GM06990 (cell line): ENCODE measurements around the gene IPPK.

Source experiments
- DNase-seq: peaks from one replicate; pipeline ENCODE4 v3.0.0-alpha.2; 2011; ENCODE audit not compliant: insufficient read length; ENCODE audit errors: extremely low read depth
- H3K27me3 ChIP-seq: replicated peaks from 2 replicates; pipeline ENCODE4 v1.6.0; 2011; ENCODE audit warnings: low read length; ENCODE audit not compliant: control insufficient read depth, insufficient read depth
- H3K36me3 ChIP-seq: 2 replicates; pipeline ENCODE4 v1.5.1; 2011; ENCODE audit warnings: low read length; ENCODE audit not compliant: control insufficient read depth, insufficient read depth
- H3K4me3 ChIP-seq: replicated peaks from 2 replicates; pipeline ENCODE4 v1.5.1; 2011; ENCODE audit warnings: low read depth, mild to moderate bottlenecking, control low read depth, low read length
- TF ChIP-seq, protein P1 (sequence below): IDR thresholded peaks from 2 replicates; pipeline ENCODE4 v1.5.1; 2011; ENCODE audit warnings: low read length, control low read depth, mild to moderate bottlenecking, inconsistent platforms; ENCODE audit not compliant: insufficient read depth, poor library complexity, severe bottlenecking

The IPPK gene

DNA sequence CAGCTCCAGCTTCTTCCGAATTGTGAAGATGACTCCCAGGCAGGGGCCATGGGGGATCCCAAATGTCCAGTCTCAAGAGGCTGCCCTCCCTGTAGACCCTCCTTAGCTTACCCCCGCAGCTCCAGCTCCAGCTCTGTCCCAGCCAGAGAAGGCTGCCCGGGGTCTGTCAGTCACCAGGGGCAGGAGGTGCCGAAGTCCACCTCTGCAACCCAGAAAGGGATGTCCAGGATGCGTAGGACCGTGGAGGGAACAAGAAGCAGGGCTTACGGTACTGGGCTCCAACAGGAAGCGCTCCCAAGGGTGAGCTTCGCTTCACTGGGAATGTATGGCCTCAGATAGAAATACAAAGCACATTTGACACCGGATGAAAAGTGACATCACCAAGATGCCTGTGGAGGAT, 6.0 kb downstream of the IPPK start:
- TF ChIP-seq, protein P1, sequence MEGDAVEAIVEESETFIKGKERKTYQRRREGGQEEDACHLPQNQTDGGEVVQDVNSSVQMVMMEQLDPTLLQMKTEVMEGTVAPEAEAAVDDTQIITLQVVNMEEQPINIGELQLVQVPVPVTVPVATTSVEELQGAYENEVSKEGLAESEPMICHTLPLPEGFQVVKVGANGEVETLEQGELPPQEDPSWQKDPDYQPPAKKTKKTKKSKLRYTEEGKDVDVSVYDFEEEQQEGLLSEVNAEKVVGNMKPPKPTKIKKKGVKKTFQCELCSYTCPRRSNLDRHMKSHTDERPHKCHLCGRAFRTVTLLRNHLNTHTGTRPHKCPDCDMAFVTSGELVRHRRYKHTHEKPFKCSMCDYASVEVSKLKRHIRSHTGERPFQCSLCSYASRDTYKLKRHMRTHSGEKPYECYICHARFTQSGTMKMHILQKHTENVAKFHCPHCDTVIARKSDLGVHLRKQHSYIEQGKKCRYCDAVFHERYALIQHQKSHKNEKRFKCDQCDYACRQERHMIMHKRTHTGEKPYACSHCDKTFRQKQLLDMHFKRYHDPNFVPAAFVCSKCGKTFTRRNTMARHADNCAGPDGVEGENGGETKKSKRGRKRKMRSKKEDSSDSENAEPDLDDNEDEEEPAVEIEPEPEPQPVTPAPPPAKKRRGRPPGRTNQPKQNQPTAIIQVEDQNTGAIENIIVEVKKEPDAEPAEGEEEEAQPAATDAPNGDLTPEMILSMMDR, result no peak
- Histone ChIP-seq H3K36me3 (peaks cover 13% of the 10 kb centered on the region), H3K27me3 (no peaks in the 10 kb centered on the region), H3K4me3 (no peak overlapping the region)
- DNase-seq, result no peak

DNA sequence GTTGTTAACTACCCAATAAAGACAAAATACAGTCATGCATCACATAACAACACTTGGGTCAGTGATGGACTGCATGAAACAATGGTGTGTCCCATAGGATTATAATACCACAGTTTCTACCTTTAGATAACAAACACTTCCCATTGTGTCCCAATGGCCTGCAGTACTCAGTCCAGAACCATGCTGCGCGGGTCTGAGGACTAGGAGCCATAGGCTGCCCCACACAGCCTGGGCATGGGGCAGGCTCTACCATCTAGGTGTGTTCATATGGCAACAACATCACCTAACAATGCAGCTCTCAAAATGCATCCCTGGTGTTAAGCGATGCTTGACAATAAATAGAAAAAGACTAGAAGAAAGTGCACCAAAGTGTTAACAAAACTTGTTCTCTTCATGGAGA, 6.8 kb downstream of the IPPK start:
- Histone ChIP-seq H3K4me3 (no peak overlapping the region), H3K27me3 (no peaks in the 10 kb centered on the region), H3K36me3 (peaks cover 16% of the 10 kb centered on the region)
- no peak for DNase-seq
- TF ChIP-seq, protein P1, result no peak

DNA sequence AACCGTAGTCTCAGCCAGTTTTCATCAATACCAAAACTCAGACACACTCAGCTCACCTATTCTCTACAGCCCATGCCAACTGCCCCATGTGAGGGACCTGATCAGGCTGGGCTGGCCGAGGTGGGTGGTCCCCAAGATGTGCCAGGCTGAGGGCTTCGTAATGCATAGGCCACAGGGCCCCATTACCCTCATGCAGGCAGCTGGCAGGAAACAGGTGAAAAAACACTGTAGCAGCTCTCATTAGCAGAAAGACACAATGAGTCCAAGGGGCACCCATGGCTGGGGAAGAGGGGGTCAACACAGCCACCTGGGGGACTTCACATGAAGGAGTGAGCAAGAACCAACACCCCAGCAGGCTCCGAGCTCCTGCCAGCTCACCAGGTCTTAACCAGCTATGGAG, 8.2 kb downstream of the IPPK start:
- Histone ChIP-seq H3K27me3 (no peaks in the 10 kb centered on the region), H3K4me3 (no peak overlapping the region), H3K36me3 (peaks cover 19% of the 10 kb centered on the region)
- no peak for DNase-seq
- TF ChIP-seq, protein P1, result no peak

DNA sequence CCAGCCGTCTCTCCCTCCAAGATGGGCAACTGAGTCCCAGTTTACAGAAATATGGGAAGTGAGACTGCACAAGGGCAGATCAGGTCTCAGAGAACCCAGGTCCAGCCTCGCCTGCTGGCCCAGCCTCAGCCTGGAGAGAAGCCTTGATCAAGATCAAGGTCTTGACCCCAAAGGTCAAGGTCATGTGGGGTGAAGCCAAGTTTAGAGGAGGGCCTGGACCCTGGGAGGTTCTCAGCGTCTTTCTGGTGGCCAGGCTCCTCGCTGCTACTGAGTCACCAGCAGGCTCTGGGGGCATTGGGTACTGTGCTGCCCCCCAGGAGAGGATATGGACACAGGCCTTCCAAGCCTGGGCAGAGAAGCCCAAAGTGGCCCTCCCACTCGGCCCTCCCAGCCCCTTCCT, 8.8 kb downstream of the IPPK start:
- TF ChIP-seq, protein P1, result no peak
- DNase-seq, result no peak
- Histone ChIP-seq H3K4me3 (no peak overlapping the region), H3K36me3 (peaks cover 14% of the 10 kb centered on the region), H3K27me3 (no peaks in the 10 kb centered on the region)

DNA sequence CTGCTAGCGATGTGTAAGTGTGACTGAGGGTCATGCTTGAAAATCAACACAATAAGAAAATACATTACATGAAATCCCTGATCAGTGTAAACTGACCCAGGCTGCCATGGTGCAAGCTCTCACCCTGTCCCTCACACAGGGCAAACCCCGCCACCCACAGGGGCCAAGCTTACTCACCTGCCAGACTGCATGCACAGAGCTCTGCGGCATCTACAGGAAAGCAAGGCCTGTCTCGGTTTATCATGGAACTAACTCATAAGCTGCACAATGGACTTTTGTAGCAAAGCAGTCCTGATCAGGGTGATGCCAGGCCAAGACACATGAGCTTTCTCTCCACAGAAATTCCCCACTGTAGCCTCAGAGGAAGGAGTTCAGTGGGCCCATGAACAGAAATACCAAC, 9.7 kb downstream of the IPPK start:
- no peaks in the 10 kb centered on the region for H3K27me3 ChIP-seq
- no peak for DNase-seq
- H3K4me3 ChIP-seq, result no peak overlapping the region
- H3K36me3 ChIP-seq, result peaks cover 13% of the 10 kb centered on the region
- TF ChIP-seq, protein P1, result no peak

DNA sequence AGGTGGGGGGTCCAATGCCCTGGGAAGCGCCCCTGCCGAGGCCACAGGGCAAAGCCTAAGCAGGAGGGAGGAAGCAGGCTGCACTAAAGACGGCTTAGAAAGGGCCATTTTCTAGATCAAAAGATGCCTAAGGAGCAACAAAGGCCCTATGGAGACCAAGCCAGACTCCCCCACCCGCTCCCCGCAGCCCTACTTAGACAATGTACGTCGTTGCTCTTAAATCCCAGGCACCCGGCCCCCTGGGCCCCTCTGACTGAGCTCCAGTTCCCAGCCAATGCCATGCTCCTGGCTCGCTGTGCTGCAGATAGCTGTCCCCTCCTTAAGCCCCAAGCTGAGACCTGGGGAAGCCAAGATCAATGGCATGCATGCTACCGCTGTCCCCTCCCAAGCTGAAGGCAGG, 10.3 kb downstream of the IPPK start:
- no peak for DNase-seq
- no peaks in the 10 kb centered on the region for H3K27me3 ChIP-seq
- TF ChIP-seq, protein P1, result no peak
- peaks cover 15% of the 10 kb centered on the region for H3K36me3 ChIP-seq
- H3K4me3 ChIP-seq, result no peak overlapping the region
